ENCODE results near the gene SV2B. TPM values are rescaled to one million over a fixed set of nuclear protein-coding genes. Genes with fewer than 3 reads are reported as not detected.

The SV2B gene
- total and polyA plus RNA-seq, 2 donors (not counting 3 experiments of a cell fraction or from before 2014, with no cell fraction given) = not detected

- no peaks in the 10 kb centered on the region for H3K4me1 ChIP-seq (ENCODE audit: control insufficient read depth, extremely low read depth, insufficient read depth, low read length)
- H3K4me3 ChIP-seq (replicated peaks in 1 of 3; ENCODE audit: insufficient read depth in 1 of 3, low read depth in 1 of 3, low read length in 3 of 3) = no peak overlapping the region
- no peaks in the 10 kb centered on the region for H4K20me1 ChIP-seq (replicated peaks; ENCODE audit: control insufficient read depth, extremely low read depth, insufficient read depth, low read length)
- no TSS peak for BruUV-seq (replicated peaks)
- H3K9ac ChIP-seq (replicated peaks; ENCODE audit: extremely low read depth, insufficient read depth, low read length) = no peak overlapping the region
- intact Hi-C loops (cut with micrococcal nuclease) (loop anchor here (5.0 kb wide), 1 partner anchor 309 kb away; no protein-coding TSS in a partner anchor), dilution Hi-C loops (cut with MboI; ENCODE audit: extremely low pct_ligation_motif_present, low sequenced_read_pairs) (no loop called here)
- H3K79me2 ChIP-seq (ENCODE audit: control insufficient read depth, insufficient read depth, low read length) = no peaks in the 10 kb centered on the region
- no peak overlapping the region for H2AFZ ChIP-seq (ENCODE audit: low read depth, low read length)
- H3K4me2 ChIP-seq (ENCODE audit: insufficient read depth, low read length) = no peak overlapping the region
- FAIRE-seq (no peak), DNase-seq (ENCODE audit: low read depth, low spot score) (no peak)
- ChIA-PET CTCF (no interaction called here), POLR2A (no interaction called here)
- no peak for TF ChIP-seq MAX (IDR thresholded peaks at IDR 0.05; ENCODE audit: insufficient read depth, insufficient read length)
- TF ChIP-seq CTCF (IDR thresholded peaks at IDR 0.05; ENCODE audit: extremely low read depth in 1 of 2, insufficient read depth in 1 of 2, low read depth in 1 of 2, low read length in 2 of 2) = no peak
- TF ChIP-seq GATA2 (IDR thresholded peaks at IDR 0.05; ENCODE audit: insufficient read depth, insufficient read length, low read depth, low read length) = no peak
- no peak for TF ChIP-seq JUN (IDR thresholded peaks at IDR 0.05; ENCODE audit: borderline replicate concordance, insufficient read depth, insufficient read length, low read depth)
- no peak for TF ChIP-seq MYC (IDR thresholded peaks at IDR 0.05; ENCODE audit: low read depth, low read length)
- TF ChIP-seq FOS (IDR thresholded peaks at IDR 0.05; ENCODE audit: borderline replicate concordance, insufficient read depth, low read length) = no peak
- no peak for TF ChIP-seq POLR2A (IDR thresholded peaks at IDR 0.05; ENCODE audit: low read depth, low read length)
- TF ChIP-seq POLR2AphosphoS5 (IDR thresholded peaks at IDR 0.05; ENCODE audit: insufficient read depth, low read depth, low read length) = no peak
- no peak for TF ChIP-seq EZH2 (IDR thresholded peaks at IDR 0.05; ENCODE audit: borderline replicate concordance, low read depth, low read length, severe bottlenecking)
- H3K9me3 ChIP-seq (replicated peaks; ENCODE audit: control insufficient read depth, insufficient read depth, low read length) = no peaks in the 10 kb centered on the region
- H3K36me3 ChIP-seq (ENCODE audit: control insufficient read depth in 2 of 2, extremely low read depth in 1 of 2, insufficient read depth in 2 of 2, low read length in 2 of 2) = no peaks in the 10 kb centered on the region
- H3K27ac ChIP-seq (ENCODE audit: insufficient read depth, low read depth, low read length) = no peak overlapping the region
- no peaks in the 10 kb centered on the region for H3K9me1 ChIP-seq (replicated peaks; ENCODE audit: control insufficient read depth, extremely low read depth, insufficient read depth, low read length)
- H3K27me3 ChIP-seq (ENCODE audit: control insufficient read depth in 2 of 2, insufficient read depth in 2 of 2, low read length in 2 of 2) = no peaks in the 10 kb centered on the region
Observed at GRCh38 chr15:91142946-91143345, 42.9 kb downstream of the SV2B start.
